Stimulated activated naive B cell treated with anti-CD40 and anti-IgM and Interleukin-4, amounts not matched to agents 10 μg/mL and 1 μg/mL and 100 μg/mL, for 72 hours (primary cell): ENCODE results near the gene GRK7.
"Not testable (repeated sequence)": the region's sequence is repeated elsewhere in the genome, so short reads cannot be mapped to it uniquely, and the experiment has no call there.

Experiments
- ATAC-seq, 2 donors: fragments of 150-1000 bp; cut with Tn5 transposase; replicated peaks; 2 replicates each; pipeline ENCODE4 v1.10.0; 2021; ENCODE audit warnings: moderate library complexity in 1 of 2
- DNase-seq: peaks from one replicate; pipeline ENCODE4 v3.0.0; 2021
- H3K27ac Mint-ChIP-seq: one replicate; pipeline ENCODE4 v1.8.0; 2022; ENCODE audit warnings: mild to moderate bottlenecking, mixed read lengths
- H3K27me3 Mint-ChIP-seq, 2 donors: one replicate each; pipeline ENCODE4 v1.8.0; 2022; ENCODE audit warnings: mixed read lengths in 2 of 2
- H3K36me3 Mint-ChIP-seq, 2 donors: one replicate each; pipeline ENCODE4 v1.8.0; 2022; ENCODE audit warnings: mixed read lengths in 2 of 2, mild to moderate bottlenecking in 1 of 2
- H3K4me1 Mint-ChIP-seq, 2 donors: one replicate each; pipeline ENCODE4 v1.8.0; 2022; ENCODE audit warnings: mixed read lengths in 2 of 2, mild to moderate bottlenecking in 1 of 2
- H3K4me3 Mint-ChIP-seq, 2 donors: one replicate each; pipeline ENCODE4 v1.8.0; 2022; ENCODE audit warnings: mild to moderate bottlenecking in 2 of 2, mixed read lengths in 2 of 2, moderate library complexity in 1 of 2
- H3K9me3 Mint-ChIP-seq, 2 donors: one replicate each; pipeline ENCODE4 v1.8.0; 2022; ENCODE audit warnings: mixed read lengths in 2 of 2, mild to moderate bottlenecking in 1 of 2

Gene GRK7

DNA sequence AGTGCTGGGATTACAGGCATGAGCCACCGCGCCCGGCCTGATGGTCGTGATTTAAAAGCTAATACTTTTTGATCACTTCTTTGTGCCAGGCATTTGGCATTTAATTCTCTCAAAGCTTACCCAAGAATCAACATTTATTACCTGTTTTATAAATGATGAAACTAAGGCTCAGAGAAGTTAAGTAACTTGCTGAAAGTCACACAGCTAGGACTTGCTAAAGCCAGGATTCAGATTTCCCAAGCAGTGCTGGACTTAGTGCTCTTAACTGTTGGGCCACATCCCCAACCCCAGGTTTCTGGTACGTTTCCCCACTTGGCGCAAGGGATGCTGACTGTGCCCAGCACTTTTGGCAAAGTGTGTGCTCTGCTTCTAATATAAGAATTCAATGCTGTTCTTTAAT lies 10.5 kb downstream of the GRK7 start:
- Mint-ChIP-seq H3K27me3 (peaks cover 0 to 7% of the 10 kb centered on the region in 2 donors), H3K27ac (no peak overlapping the region), H3K4me3 (no peak overlapping the region), H3K4me1 (no peaks in the 10 kb centered on the region), H3K36me3 (no peaks in the 10 kb centered on the region), H3K9me3 (no peaks in the 10 kb centered on the region)
- DNase-seq, result no peak
- no peak for ATAC-seq

DNA sequence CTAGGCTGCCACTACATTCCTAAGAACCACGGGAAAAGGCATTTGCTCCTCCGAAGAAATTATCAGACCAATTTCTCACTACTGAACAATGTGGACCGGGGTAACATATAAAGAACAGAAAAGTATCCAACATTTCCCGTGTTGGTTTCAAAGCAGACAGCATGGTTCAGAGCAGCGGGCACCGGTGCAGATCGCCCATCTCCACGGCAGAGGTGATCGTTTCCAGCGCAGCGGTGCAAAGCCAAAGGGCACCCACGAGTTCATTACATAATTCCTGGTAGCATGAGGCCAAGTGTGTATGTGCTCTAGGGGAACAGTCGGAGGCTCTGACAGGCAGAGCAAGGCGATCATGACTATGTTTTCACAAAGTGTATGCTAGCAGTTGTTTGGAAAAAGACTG lies 13.2 kb downstream of the GRK7 start:
- H3K36me3 Mint-ChIP-seq, result peaks cover 0 to 2% of the 10 kb centered on the region in 2 donors
- H3K4me1 Mint-ChIP-seq, result no peaks in the 10 kb centered on the region
- H3K27me3 Mint-ChIP-seq, result no peaks in the 10 kb centered on the region
- no peak for DNase-seq
- ATAC-seq, result no peak
- H3K4me3 Mint-ChIP-seq, result no peak overlapping the region
- no peak overlapping the region for H3K27ac Mint-ChIP-seq
- H3K9me3 Mint-ChIP-seq, result peaks cover 3% of the 10 kb centered on the region in 2 donors

DNA sequence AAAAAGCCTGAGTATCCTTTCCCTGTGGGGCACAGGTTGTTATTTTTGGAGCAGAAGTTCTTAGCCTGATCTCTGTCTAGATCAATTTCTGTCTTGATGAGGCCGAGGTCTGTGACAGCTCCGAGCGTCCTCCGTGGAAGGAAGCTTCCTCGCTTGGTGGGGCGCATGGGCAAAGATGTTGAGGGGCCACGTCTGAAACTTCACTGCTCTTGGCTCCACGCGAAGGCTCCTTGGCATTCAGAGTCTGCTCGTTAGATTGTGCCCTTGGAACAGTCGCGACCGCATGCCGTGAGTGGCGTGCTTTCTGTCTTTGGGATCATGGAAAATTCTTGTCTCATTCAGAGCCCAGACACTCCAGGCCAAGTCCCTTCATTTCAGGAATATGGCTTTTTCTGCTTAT lies 13.7 kb downstream of the GRK7 start:
- no peaks in the 10 kb centered on the region for H3K4me1 Mint-ChIP-seq
- ATAC-seq, result no peak
- H3K4me3 Mint-ChIP-seq, result no peak overlapping the region
- peaks cover 3% of the 10 kb centered on the region in 2 donors for H3K9me3 Mint-ChIP-seq
- no peak for DNase-seq
- no peaks in the 10 kb centered on the region for H3K27me3 Mint-ChIP-seq
- no peak overlapping the region for H3K27ac Mint-ChIP-seq
- peaks cover 0 to 2% of the 10 kb centered on the region in 2 donors for H3K36me3 Mint-ChIP-seq

DNA sequence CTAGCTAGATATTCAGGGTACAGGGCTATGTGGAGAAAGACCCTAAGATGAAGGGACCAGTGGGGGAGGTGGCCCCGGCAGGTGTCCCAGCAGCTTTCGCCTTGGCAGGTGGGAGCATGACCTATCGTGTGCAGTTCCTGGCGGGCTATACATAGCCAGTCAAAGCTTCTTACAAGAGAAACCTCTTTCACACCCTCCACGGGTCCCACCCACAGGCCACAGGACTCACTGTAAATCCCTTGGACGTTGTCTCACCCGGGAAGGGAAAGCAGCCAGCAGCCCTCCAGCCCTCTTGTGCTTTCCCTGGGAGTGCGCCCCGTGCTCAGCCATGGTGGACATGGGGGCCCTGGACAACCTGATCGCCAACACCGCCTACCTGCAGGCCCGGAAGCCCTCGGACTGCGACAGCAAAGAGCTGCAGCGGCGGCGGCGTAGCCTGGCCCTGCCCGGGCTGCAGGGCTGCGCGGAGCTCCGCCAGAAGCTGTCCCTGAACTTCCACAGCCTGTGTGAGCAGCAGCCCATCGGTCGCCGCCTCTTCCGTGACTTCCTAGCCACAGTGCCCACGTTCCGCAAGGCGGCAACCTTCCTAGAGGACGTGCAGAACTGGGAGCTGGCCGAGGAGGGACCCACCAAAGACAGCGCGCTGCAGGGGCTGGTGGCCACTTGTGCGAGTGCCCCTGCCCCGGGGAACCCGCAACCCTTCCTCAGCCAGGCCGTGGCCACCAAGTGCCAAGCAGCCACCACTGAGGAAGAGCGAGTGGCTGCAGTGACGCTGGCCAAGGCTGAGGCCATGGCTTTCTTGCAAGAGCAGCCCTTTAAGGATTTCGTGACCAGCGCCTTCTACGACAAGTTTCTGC lies 15.0 kb downstream of the GRK7 start:
- Mint-ChIP-seq H3K27me3 (no peaks in the 10 kb centered on the region), H3K36me3 (peaks cover 0 to 4% of the 10 kb centered on the region in 2 donors), H3K4me1 (no peaks in the 10 kb centered on the region), H3K9me3 (peaks cover 3 to 5% of the 10 kb centered on the region in 2 donors), H3K4me3 (no peak overlapping the region), H3K27ac (no peak overlapping the region)
- ATAC-seq (no peak), DNase-seq (no peak)

DNA sequence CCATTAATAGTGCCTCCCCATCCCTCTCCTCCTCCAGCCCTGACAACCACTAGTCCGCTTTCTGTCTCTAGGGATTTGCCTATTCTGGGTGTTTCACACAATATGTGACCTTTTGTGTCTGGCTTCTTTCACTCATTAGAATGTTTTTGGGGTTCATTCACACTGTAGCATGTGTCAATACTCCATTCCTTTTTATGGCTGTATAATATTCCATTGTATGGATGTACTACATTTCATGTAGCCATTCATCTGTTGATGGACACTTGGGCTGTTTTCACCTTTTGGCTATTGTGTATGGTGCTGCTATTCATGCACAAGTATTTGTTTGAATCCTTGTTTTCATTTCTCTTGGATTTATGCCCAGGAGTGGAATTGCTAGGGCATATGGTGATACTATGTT lies 16.5 kb downstream of the GRK7 start:
- Mint-ChIP-seq H3K27ac (no peak overlapping the region), H3K27me3 (no peaks in the 10 kb centered on the region), H3K36me3 (peaks cover 0 to 4% of the 10 kb centered on the region in 2 donors), H3K9me3 (peaks cover 3 to 5% of the 10 kb centered on the region in 2 donors), H3K4me1 (no peaks in the 10 kb centered on the region), H3K4me3 (no peak overlapping the region)
- ATAC-seq, result no peak
- DNase-seq, result no peak

DNA sequence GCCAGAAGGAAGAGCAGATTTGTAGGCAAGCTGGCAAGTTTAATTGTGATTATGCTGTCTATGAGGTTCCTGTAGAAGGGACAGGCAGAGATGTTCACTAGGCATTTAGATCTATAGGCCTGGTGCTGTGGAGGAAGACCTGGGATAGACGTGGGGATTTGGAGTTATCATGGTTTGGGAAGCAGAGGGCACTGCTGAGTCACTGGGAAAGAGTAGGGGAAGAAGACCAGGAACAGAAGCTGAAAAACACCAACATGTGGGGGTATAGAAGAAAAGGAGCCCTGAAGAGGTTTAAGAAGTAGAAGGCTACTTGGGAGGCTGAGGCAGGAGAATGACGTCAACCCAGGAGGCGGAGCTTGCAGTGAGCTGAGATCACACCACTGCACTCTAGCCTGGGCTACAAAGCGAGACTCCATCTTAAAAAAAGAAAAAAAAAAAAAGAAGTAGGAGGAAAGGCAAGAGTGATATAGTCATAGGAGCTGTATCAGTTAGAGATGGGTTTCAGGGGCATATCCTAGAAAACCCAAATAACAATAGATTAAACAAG lies 19.3 kb downstream of the GRK7 start:
- Mint-ChIP-seq H3K4me3 (no peak overlapping the region), H3K27me3 (no peaks in the 10 kb centered on the region), H3K4me1 (no peaks in the 10 kb centered on the region), H3K27ac (no peak overlapping the region), H3K9me3 (peaks cover 3 to 5% of the 10 kb centered on the region in 2 donors), H3K36me3 (peaks cover 0 to 4% of the 10 kb centered on the region in 2 donors)
- DNase-seq (no peak), ATAC-seq (no peak)

DNA sequence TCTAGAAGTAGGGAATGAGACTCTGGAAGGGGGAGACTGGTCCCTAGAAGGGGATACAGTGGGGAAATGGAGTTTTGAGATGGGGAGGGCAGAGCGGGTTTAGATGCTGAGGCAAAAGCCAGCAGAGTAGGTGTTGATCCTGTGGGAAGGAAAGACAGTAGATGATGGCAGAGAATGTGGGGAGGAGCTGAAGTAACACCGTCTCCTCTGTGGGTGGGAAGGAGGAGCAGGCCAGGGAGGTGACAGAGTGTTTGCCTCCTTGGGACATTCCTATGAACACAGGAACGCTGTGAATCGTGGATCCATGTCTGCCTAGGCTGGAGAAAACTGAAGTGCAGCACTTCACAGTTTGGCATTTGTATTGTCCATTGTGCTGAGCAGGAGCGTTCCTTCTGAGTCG lies 20.4 kb downstream of the GRK7 start:
- DNase-seq (no peak), ATAC-seq (no peak)
- Mint-ChIP-seq H3K4me3 (no peak overlapping the region), H3K4me1 (no peaks in the 10 kb centered on the region), H3K27me3 (no peaks in the 10 kb centered on the region), H3K27ac (no peak overlapping the region), H3K36me3 (peaks cover 0 to 4% of the 10 kb centered on the region in 2 donors), H3K9me3 (peaks cover 3 to 5% of the 10 kb centered on the region in 2 donors)

DNA sequence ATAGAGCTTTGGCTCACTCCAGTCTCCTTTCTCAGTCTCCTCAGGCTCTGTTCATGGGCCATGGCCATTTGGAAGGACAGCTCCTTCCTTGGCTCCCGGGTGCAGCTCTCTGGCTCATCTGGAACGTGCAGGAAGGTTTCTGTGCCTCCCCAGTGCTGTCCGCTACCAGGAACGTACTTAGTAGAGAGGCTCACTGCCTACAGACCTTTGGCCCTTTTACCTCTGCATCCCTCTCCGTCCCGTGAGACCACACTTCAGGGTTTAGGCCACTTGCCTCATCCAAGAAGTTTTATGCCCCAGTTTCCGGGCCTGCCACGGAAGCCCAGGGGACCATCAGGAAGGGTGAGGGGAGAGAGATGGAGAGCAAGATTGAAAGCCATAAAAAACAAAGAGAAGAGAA lies 20.9 kb downstream of the GRK7 start:
- Mint-ChIP-seq H3K36me3 (peaks cover 0 to 4% of the 10 kb centered on the region in 2 donors), H3K9me3 (peaks cover 3 to 5% of the 10 kb centered on the region in 2 donors), H3K4me1 (no peaks in the 10 kb centered on the region), H3K4me3 (no peak overlapping the region), H3K27me3 (no peaks in the 10 kb centered on the region), H3K27ac (no peak overlapping the region)
- no peak for ATAC-seq
- DNase-seq, result no peak

DNA sequence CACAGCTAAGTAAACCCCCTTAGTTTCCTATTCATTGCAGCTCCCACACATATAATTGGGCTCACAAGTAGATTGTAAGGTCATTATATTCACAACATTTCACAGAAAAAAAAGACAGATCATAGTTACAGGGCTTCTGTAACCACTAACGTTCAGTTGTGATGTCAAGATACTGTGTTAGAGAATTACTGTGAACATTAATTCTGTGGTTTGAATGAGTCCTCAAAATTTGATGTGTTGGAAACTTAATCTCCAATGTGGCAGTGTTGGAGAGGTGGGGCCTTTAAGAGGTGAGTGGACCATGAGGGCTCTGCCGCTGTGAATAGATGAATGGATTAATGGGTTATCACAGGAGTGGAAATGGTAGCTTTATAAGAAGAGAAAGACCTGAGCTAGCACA lies 21.3 kb downstream of the GRK7 start:
- Mint-ChIP-seq H3K4me1 (no peaks in the 10 kb centered on the region), H3K9me3 (peaks cover 5 to 6% of the 10 kb centered on the region in 2 donors), H3K36me3 (peaks cover 0 to 4% of the 10 kb centered on the region in 2 donors), H3K27ac (no peak overlapping the region), H3K4me3 (no peak overlapping the region), H3K27me3 (no peaks in the 10 kb centered on the region)
- DNase-seq, result no peak
- no peak for ATAC-seq

DNA sequence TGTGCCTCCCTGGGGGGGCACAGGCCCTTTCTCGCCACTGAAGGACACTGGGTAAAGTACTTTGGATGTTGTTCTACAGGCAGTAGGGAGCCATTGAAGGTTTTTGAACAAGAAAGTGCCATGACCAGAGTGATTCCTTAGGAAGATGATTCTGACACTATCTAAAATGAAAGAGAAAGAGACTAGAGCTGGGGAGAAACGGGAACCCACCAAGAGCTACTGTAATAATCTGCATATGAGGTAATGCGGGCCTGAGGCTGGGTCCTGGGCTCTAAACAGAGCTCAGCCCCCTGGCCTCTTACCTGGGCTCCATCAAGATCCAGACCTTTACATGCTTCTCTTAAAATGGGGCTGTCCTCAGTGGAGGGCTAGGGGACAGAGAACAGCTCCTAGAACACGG lies 24.9 kb downstream of the GRK7 start:
- DNase-seq (no peak), ATAC-seq (no peak)
- no peaks in the 10 kb centered on the region for H3K4me1 Mint-ChIP-seq
- H3K4me3 Mint-ChIP-seq, result no peak overlapping the region
- no peaks in the 10 kb centered on the region for H3K36me3 Mint-ChIP-seq
- no peak overlapping the region for H3K27ac Mint-ChIP-seq
- peaks cover 0 to 4% of the 10 kb centered on the region in 2 donors for H3K9me3 Mint-ChIP-seq
- H3K27me3 Mint-ChIP-seq, result no peaks in the 10 kb centered on the region

DNA sequence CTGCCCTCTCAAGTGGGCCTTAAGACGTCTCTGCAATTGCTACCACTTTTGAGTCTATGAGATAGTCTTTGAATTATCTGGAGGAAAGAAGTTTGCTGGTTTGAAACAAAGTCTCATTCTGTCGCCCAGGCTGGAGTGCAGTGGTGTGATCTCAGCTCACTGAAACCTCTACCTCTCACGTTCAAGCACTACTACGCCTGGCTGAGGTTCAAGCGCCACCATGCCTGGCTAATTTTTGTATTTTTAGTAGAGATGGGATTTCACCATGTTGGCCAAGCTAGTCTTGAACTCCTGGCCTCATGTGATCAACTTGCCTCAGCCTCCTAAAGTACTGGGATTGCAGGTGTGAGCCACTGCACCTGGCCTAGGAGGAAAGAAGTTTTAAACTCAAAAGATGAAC lies 25.5 kb downstream of the GRK7 start:
- not testable (repeated sequence) for H3K27ac Mint-ChIP-seq

DNA sequence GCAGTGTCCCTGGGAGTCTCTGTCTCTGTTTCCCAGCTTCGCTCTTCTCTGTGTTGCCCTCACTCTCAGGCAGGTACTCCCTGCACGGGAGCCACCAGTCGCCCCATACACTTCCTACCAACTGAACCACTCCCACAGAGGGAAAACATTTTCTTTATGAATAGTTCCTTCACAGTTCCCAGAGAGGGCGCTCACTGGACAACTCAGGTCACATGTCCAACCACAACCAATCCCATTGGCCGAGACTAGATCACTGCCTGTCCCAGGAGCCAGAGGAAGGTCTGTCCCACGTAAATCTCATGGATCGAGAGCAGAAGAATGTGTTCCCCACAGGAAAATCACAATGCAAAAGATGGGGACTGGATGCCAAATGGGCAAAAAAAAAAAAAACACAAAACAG lies 26.1 kb downstream of the GRK7 start:
- DNase-seq (no peak), ATAC-seq (no peak)
- no peak overlapping the region for H3K4me3 Mint-ChIP-seq
- no peak overlapping the region for H3K27ac Mint-ChIP-seq
- H3K9me3 Mint-ChIP-seq, result peaks cover 0 to 4% of the 10 kb centered on the region in 2 donors
- no peaks in the 10 kb centered on the region for H3K27me3 Mint-ChIP-seq
- H3K36me3 Mint-ChIP-seq, result no peaks in the 10 kb centered on the region
- H3K4me1 Mint-ChIP-seq, result peaks cover 2 to 3% of the 10 kb centered on the region in 2 donors

More for the DNA sequence above, 25.5 kb downstream of the GRK7 start:
- H3K36me3 Mint-ChIP-seq, H3K4me1 Mint-ChIP-seq, ATAC-seq, DNase-seq, H3K9me3 Mint-ChIP-seq, H3K4me3 Mint-ChIP-seq, H3K27me3 Mint-ChIP-seq: not testable (repeated sequence)

DNA sequence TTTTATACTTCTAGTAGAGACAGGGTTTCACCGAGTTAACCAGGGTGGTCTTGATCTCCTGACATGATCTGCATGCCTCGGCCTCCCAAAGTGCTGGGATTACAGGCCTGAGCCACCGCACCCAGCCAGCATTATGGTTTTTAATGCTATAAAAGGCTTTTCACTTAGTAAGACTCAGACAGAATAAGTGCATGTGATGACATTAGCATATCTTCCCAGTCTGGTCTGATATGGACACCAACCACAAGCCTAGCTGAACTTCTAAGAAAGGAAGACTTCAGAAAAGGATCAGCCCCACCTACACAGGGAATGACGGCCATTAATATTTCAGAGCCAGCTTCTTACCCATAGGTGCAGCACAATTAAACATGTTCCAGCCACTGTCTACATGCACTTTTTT lies 27.0 kb downstream of the GRK7 start:
- Mint-ChIP-seq H3K9me3 (peaks cover 0 to 4% of the 10 kb centered on the region in 2 donors), H3K27ac (no peak overlapping the region), H3K4me1 (peaks cover 10 to 11% of the 10 kb centered on the region in 2 donors), H3K27me3 (no peaks in the 10 kb centered on the region), H3K4me3 (no peak overlapping the region), H3K36me3 (no peaks in the 10 kb centered on the region)
- no peak for ATAC-seq
- no peak for DNase-seq

DNA sequence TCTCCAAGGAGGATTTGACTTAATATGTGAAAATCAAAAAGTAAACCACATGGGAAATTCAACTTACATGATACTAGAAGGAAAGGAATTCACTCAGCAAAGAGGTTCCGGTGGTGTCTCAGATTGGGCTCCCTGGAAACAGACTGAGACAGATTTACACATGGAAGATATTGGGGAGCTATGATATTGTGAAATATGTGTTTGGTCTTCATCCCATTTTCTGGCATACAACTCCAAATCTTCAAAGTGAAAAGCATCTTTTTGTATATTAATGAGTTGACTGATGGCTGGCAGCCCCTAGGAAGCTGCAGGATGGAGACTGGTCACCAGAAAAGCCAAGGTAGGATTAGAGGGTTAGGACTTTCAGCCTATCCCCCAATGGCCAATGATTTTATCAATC lies 29.3 kb downstream of the GRK7 start:
- Mint-ChIP-seq H3K4me1 (peaks cover 32 to 34% of the 10 kb centered on the region in 2 donors), H3K27ac (no peak overlapping the region), H3K36me3 (no peaks in the 10 kb centered on the region), H3K9me3 (peaks cover 0 to 4% of the 10 kb centered on the region in 2 donors), H3K27me3 (no peaks in the 10 kb centered on the region), H3K4me3 (no peak overlapping the region)
- no peak for DNase-seq
- ATAC-seq, result no peak
